Mesendoderm (in vitro differentiated cells): ENCODE measurements around the gene UBC.
A peak's percentile ranks its signal among the peaks of the same experiment; 100 is the strongest.
"Not testable (repeated sequence)": the region's sequence is repeated elsewhere in the genome, so short reads cannot be mapped to it uniquely, and the experiment has no call there.

Experiments
- DNase-seq: peaks from one replicate; pipeline ENCODE4 v3.0.0; 2013
- H2AK5ac ChIP-seq: 2 replicates; pipeline ENCODE4 v1.6.1; 2013; ENCODE audit warnings: low read length, inconsistent platforms
- H2BK120ac ChIP-seq: 2 replicates; pipeline ENCODE4 v1.6.1; 2013; ENCODE audit warnings: low read depth, mild to moderate bottlenecking, low read length, moderate library complexity, mixed read lengths
- H2BK15ac ChIP-seq: replicated peaks from 2 replicates; pipeline ENCODE4 v1.6.1; 2013; ENCODE audit warnings: low read depth, mild to moderate bottlenecking, moderate library complexity
- H2BK5ac ChIP-seq: 2 replicates; pipeline ENCODE4 v1.6.1; 2013; ENCODE audit warnings: low read length, inconsistent platforms
- H3K18ac ChIP-seq: 2 replicates; pipeline ENCODE4 v1.6.1; 2013; ENCODE audit warnings: mild to moderate bottlenecking, low read length, mixed read lengths
- H3K23ac ChIP-seq: one replicate; pipeline ENCODE4 v1.6.1; 2013; ENCODE audit warnings: low read length
- H3K27ac ChIP-seq: 2 replicates; pipeline ENCODE4 v1.5.1; 2013; ENCODE audit warnings: low read depth, mild to moderate bottlenecking, inconsistent platforms, low read length, moderate library complexity
- H3K27me3 ChIP-seq: 2 replicates; pipeline ENCODE4 v1.6.1; 2013; ENCODE audit warnings: low read length, control low read depth, mild to moderate bottlenecking, inconsistent platforms; ENCODE audit not compliant: insufficient read depth, poor library complexity
- H3K36me3 ChIP-seq: 2 replicates; pipeline ENCODE4 v1.6.1; 2013; ENCODE audit warnings: low read length, inconsistent platforms; ENCODE audit not compliant: control insufficient read depth, insufficient read depth
- H3K4ac ChIP-seq: one replicate; pipeline ENCODE4 v1.6.1; 2013; ENCODE audit warnings: low read depth, mild to moderate bottlenecking, low read length, moderate library complexity
- H3K4me1 ChIP-seq: 2 replicates; pipeline ENCODE4 v1.6.1; 2013; ENCODE audit warnings: low read depth, low read length, inconsistent platforms; ENCODE audit not compliant: control insufficient read depth
- H3K4me2 ChIP-seq: 2 replicates; pipeline ENCODE4 v1.6.1; 2013; ENCODE audit warnings: low read length
- H3K4me3 ChIP-seq: 2 replicates; pipeline ENCODE4 v1.5.1; 2013; ENCODE audit warnings: mild to moderate bottlenecking, low read length
- H3K56ac ChIP-seq: one replicate; pipeline ENCODE4 v1.6.1; 2013; ENCODE audit warnings: low read length
- H3K79me1 ChIP-seq: 2 replicates; pipeline ENCODE4 v1.6.1; 2013; ENCODE audit warnings: low read length, inconsistent platforms
- H3K79me2 ChIP-seq: 2 replicates; pipeline ENCODE4 v1.6.1; 2013; ENCODE audit warnings: mild to moderate bottlenecking, low read length; ENCODE audit not compliant: control insufficient read depth, insufficient read depth
- H3K9ac ChIP-seq: 2 replicates; pipeline ENCODE4 v1.6.1; 2013; ENCODE audit warnings: low read length, inconsistent platforms
- H4K5ac ChIP-seq: one replicate; pipeline ENCODE4 v1.6.1; 2013; ENCODE audit warnings: low read length
- H4K8ac ChIP-seq: one replicate; pipeline ENCODE4 v1.6.1; 2013; ENCODE audit warnings: low read depth, mild to moderate bottlenecking, control low read depth, low read length, moderate library complexity
- whole genome bisulfite sequencing: extraction: QIAGEN DNeasy Blood & Tissue Kit; methylation state at CpG from one replicate; pipeline ENCODE4 v1.1.7; 2013; ENCODE audit warnings: low lambda C conversion rate, missing lambda C conversion rate; ENCODE audit not compliant: insufficient coverage; ENCODE audit errors: extremely low coverage; 5-methylcytosine and 5-hydroxymethylcytosine counted together

The UBC gene

GRCh38 chr12:124919521-124920352 lies 5.3 kb upstream of the UBC start:
- Histone ChIP-seq H2BK5ac (no peak overlapping the region), H3K4me3 (peak overlapping the region; percentile 44), H3K79me2 (peaks cover 2% of the 10 kb centered on the region), H3K27ac (peak overlapping the region; percentile 12), H3K56ac (peak overlapping the region; percentile 84), H3K9ac (peak overlapping the region; percentile 55), H3K36me3 (no peaks in the 10 kb centered on the region), H3K18ac (no peak overlapping the region), H3K4ac (no peak overlapping the region), H3K79me1 (no peaks in the 10 kb centered on the region), H3K4me1 (peaks cover 19% of the 10 kb centered on the region), H2BK15ac (no peak overlapping the region), H3K27me3 (no peaks in the 10 kb centered on the region), H4K8ac (no peak overlapping the region), H4K5ac (peak overlapping the region; percentile 19), H3K4me2 (peak overlapping the region; percentile 30), H2BK120ac (peak overlapping the region; percentile 36), H3K23ac (no peak overlapping the region), H2AK5ac (no peak overlapping the region)
- DNase-seq = peak; percentile 46
- no CpG with 5 or more reads among the region's 17 CpGs for WGBS

- H3K27me3 ChIP-seq, H3K9ac ChIP-seq, H4K5ac ChIP-seq, H2AK5ac ChIP-seq, H3K4ac ChIP-seq, H3K18ac ChIP-seq, H3K4me2 ChIP-seq, H2BK15ac ChIP-seq, H3K79me2 ChIP-seq, H3K79me1 ChIP-seq, H2BK5ac ChIP-seq, H3K23ac ChIP-seq, DNase-seq, H2BK120ac ChIP-seq, H4K8ac ChIP-seq, H3K4me3 ChIP-seq, H3K36me3 ChIP-seq, H3K56ac ChIP-seq: not testable (repeated sequence)
- WGBS = no CpG with 5 or more reads among the region's 3 CpGs
- Histone ChIP-seq H3K4me1 (peaks cover 16% of the 10 kb centered on the region), H3K27ac (peak overlapping the region; percentile 25)
Observed at GRCh38 chr12:124918622-124918988, 4.2 kb upstream of the UBC start.

GRCh38 chr12:124917841-124918621 lies 3.6 kb upstream of the UBC start:
- WGBS = no CpG with 5 or more reads among the region's 12 CpGs

GRCh38 chr12:124917135-124917840 lies 2.8 kb upstream of the UBC start:
- H2AK5ac ChIP-seq = no peak overlapping the region
- H2BK5ac ChIP-seq = peak overlapping the region; percentile 95
- H3K23ac ChIP-seq = no peak overlapping the region
- peaks cover 16% of the 10 kb centered on the region for H3K4me1 ChIP-seq
- DNase-seq = peak; percentile 100
- peak overlapping the region; percentile 91 for H4K5ac ChIP-seq
- H2BK15ac ChIP-seq = peak overlapping the region; percentile 96
- H3K9ac ChIP-seq = peak overlapping the region; percentile 76
- H3K4me3 ChIP-seq = peak overlapping the region; percentile 20
- H3K79me2 ChIP-seq = peaks cover 21% of the 10 kb centered on the region
- peaks cover 5% of the 10 kb centered on the region for H3K36me3 ChIP-seq
- H3K27ac ChIP-seq = peak overlapping the region; percentile 97
- WGBS = no CpG with 5 or more reads among the region's 19 CpGs
- peak overlapping the region; percentile 94 for H3K56ac ChIP-seq
- no peaks in the 10 kb centered on the region for H3K79me1 ChIP-seq
- H3K4ac ChIP-seq = peak overlapping the region; percentile 82
- peak overlapping the region; percentile 82 for H3K4me2 ChIP-seq
- H3K18ac ChIP-seq = peak overlapping the region; percentile 72
- no peaks in the 10 kb centered on the region for H3K27me3 ChIP-seq
- peak overlapping the region; percentile 37 for H2BK120ac ChIP-seq
- no peak overlapping the region for H4K8ac ChIP-seq

More at GRCh38 chr12:124917841-124918621, 3.6 kb upstream of the UBC start:
- Histone ChIP-seq H3K79me1 (no peaks in the 10 kb centered on the region), H2BK5ac (no peak overlapping the region), H3K23ac (no peak overlapping the region), H3K27me3 (no peaks in the 10 kb centered on the region), H2BK15ac (no peak overlapping the region), H3K4me3 (no peak overlapping the region), H2BK120ac (no peak overlapping the region), H4K5ac (peak overlapping the region; percentile 82), H3K18ac (peak overlapping the region; percentile 54), H3K79me2 (peaks cover 15% of the 10 kb centered on the region), H3K27ac (peak overlapping the region; percentile 97), H3K4ac (peak overlapping the region; percentile 82), H3K56ac (peak overlapping the region; percentile 94), H2AK5ac (peak overlapping the region; percentile 70), H3K4me1 (peaks cover 16% of the 10 kb centered on the region), H4K8ac (no peak overlapping the region), H3K36me3 (peaks cover 2% of the 10 kb centered on the region), H3K4me2 (peak overlapping the region; percentile 8), H3K9ac (peak overlapping the region; percentile 76)
- DNase-seq = peak; percentile 36

- Histone ChIP-seq H4K8ac (no peak overlapping the region), H3K4me2 (no peak overlapping the region), H3K4me1 (peaks cover 16% of the 10 kb centered on the region), H3K56ac (peak overlapping the region; percentile 70), H3K79me1 (no peaks in the 10 kb centered on the region), H3K9ac (peak overlapping the region; percentile 36), H3K36me3 (peaks cover 6% of the 10 kb centered on the region), H4K5ac (no peak overlapping the region), H3K18ac (peak overlapping the region; percentile 72), H3K4me3 (no peak overlapping the region), H3K27me3 (no peaks in the 10 kb centered on the region), H3K27ac (peak overlapping the region; percentile 65), H2BK5ac (peak overlapping the region; percentile 26), H3K4ac (peak overlapping the region; percentile 83), H2BK15ac (peak overlapping the region; percentile 96), H2BK120ac (peak overlapping the region; percentile 92), H2AK5ac (peak overlapping the region; percentile 2), H3K79me2 (peaks cover 22% of the 10 kb centered on the region), H3K23ac (no peak overlapping the region)
- DNase-seq = peak; percentile 89
- no CpG with 5 or more reads among the region's 5 CpGs for WGBS
Observed at GRCh38 chr12:124916374-124917134, 2.1 kb upstream of the UBC start.
